ENCODE measurements around the gene KLHL35.
"Not testable (repeated sequence)": the region's sequence is repeated elsewhere in the genome, so short reads cannot be mapped to it uniquely, and the experiment has no call there.

The KLHL35 gene

GRCh38 chr11:75387736-75388294, 45.2 kb downstream of the KLHL35 start:
- DNase-seq = no peak

GRCh38 chr11:75386942-75387630, 45.9 kb downstream of the KLHL35 start:
- DNase-seq = no peak

- peak; percentile 57 to 71 (median 63) for DNase-seq
Measured at GRCh38 chr11:75384438-75385080, 48.4 kb downstream of the KLHL35 start.

- DNase-seq = peak in 1 of 4 experiments; percentile 8
Measured at GRCh38 chr11:75383246-75383645, 49.8 kb downstream of the KLHL35 start.

- DNase-seq = no peak
Measured at GRCh38 chr11:75380716-75381420, 52.1 kb downstream of the KLHL35 start.

GRCh38 chr11:75380245-75380644, 52.8 kb downstream of the KLHL35 start:
- DNase-seq = no peak

- not testable (repeated sequence) for DNase-seq
Measured at GRCh38 chr11:75378776-75379175, 54.2 kb downstream of the KLHL35 start.

- DNase-seq = no peak
Measured at GRCh38 chr11:75376175-75376574, 56.8 kb downstream of the KLHL35 start.

- DNase-seq = no peak
Measured at GRCh38 chr11:75375626-75376025, 57.4 kb downstream of the KLHL35 start.

- DNase-seq = no peak
Measured at GRCh38 chr11:75374646-75375045, 58.4 kb downstream of the KLHL35 start.

- no peak for DNase-seq
Measured at GRCh38 chr11:75373201-75373600, 59.8 kb downstream of the KLHL35 start.

All from activated CD4-positive, CD25-positive, alpha-beta regulatory T cell (primary cell).